Erythroblast (primary cell): ENCODE measurements around the gene GPRC5D.

Source experiments
- GATA1 ChIP-seq: IDR thresholded peaks from 2 replicates; pipeline ENCODE4 v1.6.1; 2011; ENCODE audit warnings: low read depth, mild to moderate bottlenecking, control low read depth, low read length, moderate library complexity
- POLR2A ChIP-seq: IDR thresholded peaks from 2 replicates; pipeline ENCODE4 v1.6.1; 2011; ENCODE audit warnings: mild to moderate bottlenecking, low read length

GRCh38 chr12:12982331-12982730 is 30.4 kb upstream of the GPRC5D start:
- TF ChIP-seq POLR2A = no peak
- no peak for TF ChIP-seq GATA1
